PC-9 (cell line): ENCODE measurements around the gene TDRD7. TPM values are rescaled to one million over a fixed set of nuclear protein-coding genes. Genes with fewer than 3 reads are reported as not detected.

Experiments used
- BruUV-seq: library from RNA; stranded (reverse); fragments of 400-500 nt; replicated peaks from 2 replicates; lab custom pipeline; 2021; lab: Mats Ljungman, UMichigan
- CTCF ChIA-PET: fragments of 300-600 bp; sonication (Branson Sonifier 250); formaldehyde crosslinking; loops from one replicate; lab custom pipeline; 2022; ENCODE audit warnings: antibody characterized with exemption; lab: Charles Lee
- POLR2A ChIA-PET: fragments of 300-600 bp; sonication (Branson Sonifier 250); formaldehyde crosslinking; loops from one replicate; lab custom pipeline; 2022; ENCODE audit warnings: antibody characterized with exemption; ENCODE audit not compliant: unreplicated experiment; lab: Charles Lee
- DNase-seq, 2 experiments: peaks; one replicate each; pipeline versions ENCODE4 v3.0.0 to v3.0.0-alpha.2; 2015 to 2022; ENCODE audit warnings: mixed read lengths in 1 of 2
- H2AFZ ChIP-seq: fragments of 200-600 bp; sonication (generic); 2 replicates; pipeline ENCODE4 v1.8.1; 2017; ENCODE audit warnings: antibody characterized with exemption
- H3F3A ChIP-seq: fragments of 200-600 bp; sonication (generic); 2 replicates; pipeline ENCODE4 v1.8.1; 2017; ENCODE audit warnings: antibody characterized with exemption, mild to moderate bottlenecking, low read depth; ENCODE audit not compliant: insufficient read depth
- H3K27ac ChIP-seq: fragments of 200-600 bp; sonication (generic); 2 replicates; pipeline ENCODE4 v1.6.1; 2016; ENCODE audit warnings: mixed run types
- H3K27me3 ChIP-seq: fragments of 200-600 bp; sonication (generic); 2 replicates; pipeline ENCODE4 v1.6.1; 2016; ENCODE audit warnings: low read depth, mixed run types; ENCODE audit not compliant: insufficient read depth
- H3K36me3 ChIP-seq: fragments of 200-600 bp; sonication (generic); 2 replicates; pipeline ENCODE4 v1.6.1; 2016; ENCODE audit warnings: low read depth, mixed run types
- H3K4me1 ChIP-seq: fragments of 200-600 bp; sonication (generic); replicated peaks from 2 replicates; pipeline ENCODE4 v1.6.1; 2016; ENCODE audit warnings: mixed run types; ENCODE audit not compliant: insufficient read depth
- H3K4me2 ChIP-seq: fragments of 200-600 bp; sonication (generic); 2 replicates; pipeline ENCODE4 v1.6.1; 2017; ENCODE audit warnings: mixed run types
- H3K4me3 ChIP-seq: fragments of 200-600 bp; sonication (generic); 2 replicates; pipeline ENCODE4 v1.6.1; 2016; ENCODE audit warnings: mixed run types
- H3K79me2 ChIP-seq: fragments of 200-600 bp; sonication (generic); 2 replicates; pipeline ENCODE4 v1.6.1; 2017; ENCODE audit warnings: low read depth, mixed run types
- H3K9me2 ChIP-seq: fragments of 200-600 bp; sonication (generic); 2 replicates; pipeline ENCODE4 v1.8.1; 2017; ENCODE audit warnings: mild to moderate bottlenecking; ENCODE audit not compliant: insufficient read depth
- H3K9me3 ChIP-seq: fragments of 200-600 bp; sonication (generic); 2 replicates; pipeline ENCODE4 v1.8.1; 2016; ENCODE audit warnings: low read depth; ENCODE audit not compliant: insufficient read depth
- H4K20me1 ChIP-seq: fragments of 200-600 bp; sonication (generic); 2 replicates; pipeline ENCODE4 v1.8.1; 2017; ENCODE audit not compliant: insufficient read depth
- CTCF ChIP-seq: fragments of 200-600 bp; sonication (generic); conservative IDR thresholded peaks from 2 replicates; pipeline ENCODE4 v1.6.1; 2017; ENCODE audit warnings: mixed run types, antibody characterized with exemption, mild to moderate bottlenecking, moderate library complexity
- EZH2 ChIP-seq: fragments of 200-600 bp; sonication (generic); IDR thresholded peaks from 2 replicates; pipeline ENCODE4 v1.8.0; 2017; ENCODE audit warnings: antibody characterized with exemption, low read depth
- intact Hi-C: fragments of 100-400 bp; cut with micrococcal nuclease; formaldehyde crosslinking; loops from one replicate; pipeline ENCODE4 v1.10.0; 2022; ENCODE audit not compliant: unreplicated experiment
- total RNA-seq: library from RNA; stranded (reverse); gene quantifications from 2 replicates; pipeline ENCODE4 v1.2.3, GENCODE V29; 2021

TDRD7 gene
- total RNA-seq, 1 experiment from 2014 or later, result 14.2 TPM

GRCh38 chr9:97438257-97438656, 26.4 kb downstream of the TDRD7 start:
- peaks cover 13% of the 10 kb centered on the region for H3K4me1 ChIP-seq
- no peaks in the 10 kb centered on the region; the same call in 1 of the 2 replicates for H3K9me3 ChIP-seq
- ChIA-PET CTCF (no interaction called here), POLR2A (no interaction called here)
- peaks cover 4% of the 10 kb centered on the region; the same call in 1 of the 2 replicates for H3K36me3 ChIP-seq
- no peak overlapping the region for H3K27ac ChIP-seq
- no peak for TF ChIP-seq CTCF
- TF ChIP-seq EZH2, result no peak
- H3K4me2 ChIP-seq, result no peak overlapping the region
- H3K4me3 ChIP-seq, result no peak overlapping the region
- no TSS peak for BruUV-seq
- H3K27me3 ChIP-seq, result no peaks in the 10 kb centered on the region
- peaks cover 7% of the 10 kb centered on the region; the same call in 1 of the 2 replicates for H3F3A ChIP-seq
- 0 out of 2 replicates have a peak, but pooled peaks cover 7% of the 10 kb centered on the region for H3K9me2 ChIP-seq
- intact Hi-C loops, result no loop called here
- no peaks in the 10 kb centered on the region for H3K79me2 ChIP-seq
- no peaks in the 10 kb centered on the region for H4K20me1 ChIP-seq
- H2AFZ ChIP-seq, result no peak overlapping the region
- no peak for DNase-seq

GRCh38 chr9:97438666-97439065, 26.8 kb downstream of the TDRD7 start:
- Histone ChIP-seq H3K9me3 (no peaks in the 10 kb centered on the region; the same call in 1 of the 2 replicates), H3K9me2 (0 out of 2 replicates have a peak, but pooled peaks cover 7% of the 10 kb centered on the region), H3F3A (peaks cover 7% of the 10 kb centered on the region; the same call in 1 of the 2 replicates), H3K4me1 (peaks cover 13% of the 10 kb centered on the region), H3K4me3 (no peak overlapping the region), H4K20me1 (no peaks in the 10 kb centered on the region), H3K4me2 (no peak overlapping the region), H3K27ac (no peak overlapping the region), H3K79me2 (no peaks in the 10 kb centered on the region), H2AFZ (no peak overlapping the region), H3K36me3 (peaks cover 4% of the 10 kb centered on the region; the same call in 1 of the 2 replicates), H3K27me3 (no peaks in the 10 kb centered on the region)
- intact Hi-C loops, result no loop called here
- TF ChIP-seq EZH2 (no peak), CTCF (no peak)
- DNase-seq, result no peak
- BruUV-seq, result no TSS peak
- POLR2A ChIA-PET, result no interaction called here
- CTCF ChIA-PET, result no interaction called here

- H3K4me2 ChIP-seq, result no peak overlapping the region
- no peak overlapping the region for H2AFZ ChIP-seq
- CTCF ChIA-PET, result no interaction called here
- no peak overlapping the region for H3K27ac ChIP-seq
- peaks cover 13% of the 10 kb centered on the region for H3K4me1 ChIP-seq
- no peaks in the 10 kb centered on the region for H4K20me1 ChIP-seq
- H3F3A ChIP-seq, result peaks cover 7% of the 10 kb centered on the region; the same call in 1 of the 2 replicates
- intact Hi-C loops, result no loop called here
- BruUV-seq, result no TSS peak
- no peak for DNase-seq
- H3K36me3 ChIP-seq, result peaks cover 4% of the 10 kb centered on the region; the same call in 1 of the 2 replicates
- H3K4me3 ChIP-seq, result no peak overlapping the region
- POLR2A ChIA-PET, result no interaction called here
- no peaks in the 10 kb centered on the region; the same call in 1 of the 2 replicates for H3K9me3 ChIP-seq
- H3K27me3 ChIP-seq, result no peaks in the 10 kb centered on the region
- no peak for TF ChIP-seq CTCF
- no peak for TF ChIP-seq EZH2
- H3K79me2 ChIP-seq, result no peaks in the 10 kb centered on the region
- H3K9me2 ChIP-seq, result 0 out of 2 replicates have a peak, but pooled peaks cover 7% of the 10 kb centered on the region
Measured at GRCh38 chr9:97440160-97440559, 28.3 kb downstream of the TDRD7 start.
